PFSK-1 (cell line): ENCODE results near the gene MRFAP1.

Source experiments
- SIN3A ChIP-seq: IDR thresholded peaks from 2 replicates; pipeline ENCODE4 v1.6.1; 2012; ENCODE audit warnings: mild to moderate bottlenecking, low read length, moderate library complexity, borderline replicate concordance; ENCODE audit not compliant: insufficient read depth
- TAF1 ChIP-seq: IDR thresholded peaks from 2 replicates; pipeline ENCODE4 v1.6.1; 2012; ENCODE audit warnings: low read length, control low read depth, borderline replicate concordance; ENCODE audit not compliant: insufficient read depth

DNA sequence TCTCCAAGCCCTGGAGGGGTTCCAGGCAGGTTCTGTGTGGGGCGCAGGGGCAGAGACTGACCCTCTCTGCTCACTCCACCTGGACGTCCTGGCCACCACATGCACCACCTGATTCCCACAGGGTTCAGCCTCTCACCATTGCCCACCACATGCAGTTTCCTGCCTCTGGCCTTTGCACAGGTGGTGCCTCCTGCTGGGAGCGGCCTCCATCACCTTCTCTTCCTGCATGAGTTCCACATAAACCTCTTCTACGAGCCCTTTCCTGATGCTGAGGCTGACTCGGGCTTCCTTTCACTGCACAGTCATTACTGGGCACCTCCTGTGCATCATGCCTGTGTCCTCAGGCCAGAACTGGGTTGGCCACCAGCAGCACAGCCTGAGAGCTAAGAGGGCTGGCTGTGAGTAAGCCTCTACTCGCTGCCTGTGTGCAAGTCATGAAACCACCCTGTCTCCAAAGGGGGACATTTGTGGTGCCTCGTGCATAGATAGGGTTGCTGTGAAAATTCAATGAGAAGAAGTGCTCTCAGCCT, 45.6 kb upstream of the MRFAP1 start:
- TF ChIP-seq SIN3A (no peak), TAF1 (no peak)
